Heart left ventricle (tissue), 16 donors: ENCODE data around the gene RAB12. TPM values are rescaled to one million over a fixed set of nuclear protein-coding genes. Genes with fewer than 3 reads are reported as not detected.

Source experiments
- ATAC-seq, 4 donors: fragments of 200-7000 bp; cut with Tn5 transposase; one replicate each; pipeline ENCODE4 v1.9.1; 2020 to 2022; ENCODE audit warnings: moderate library complexity in 4 of 4, mild to moderate bottlenecking in 3 of 4, moderate number of reproducible peaks in 1 of 4
- DNase-seq, 5 donors: peaks; one replicate each; pipeline ENCODE4 v3.0.0-alpha.2; 2020
- H3K27ac ChIP-seq, 12 donors: fragments of 200-600 bp; sonication (generic) in 4 of 12; one replicate each; pipeline versions ENCODE4 v1.5.0 to v1.8.0; 2016 to 2022; ENCODE audit warnings: mild to moderate bottlenecking in 2 of 12
- H3K27me3 ChIP-seq, 9 donors: fragments of 200-600 bp; sonication (generic) in 2 of 9; one replicate each; pipeline versions ENCODE4 v1.5.1 to v1.8.0; 2016 to 2022; ENCODE audit warnings: mild to moderate bottlenecking in 3 of 9
- H3K36me3 ChIP-seq, 9 donors: fragments of 200-600 bp; sonication (generic) in 2 of 9; one replicate each; pipeline versions ENCODE4 v1.5.0 to v1.8.0; 2018 to 2022; ENCODE audit warnings: mild to moderate bottlenecking in 2 of 9
- H3K4me1 ChIP-seq, 12 donors: fragments of 200-600 bp; sonication (generic) in 4 of 12; one replicate each; pipeline versions ENCODE4 v1.5.0 to v1.8.0; 2016 to 2022; ENCODE audit warnings: mild to moderate bottlenecking in 3 of 12
- H3K4me3 ChIP-seq, 12 donors: fragments of 200-600 bp; sonication (generic) in 4 of 12; one replicate each; pipeline versions ENCODE4 v1.5.0 to v1.8.0; 2017 to 2022; ENCODE audit warnings: mild to moderate bottlenecking in 9 of 12, moderate library complexity in 4 of 12
- H3K9me3 ChIP-seq, 12 donors: fragments of 200-600 bp; sonication (generic) in 4 of 12; one replicate each; pipeline versions ENCODE4 v1.5.0 to v1.8.0; 2016 to 2022; ENCODE audit warnings: mild to moderate bottlenecking in 1 of 12
- CTCF ChIP-seq, 12 donors: fragments of 200-600 bp; sonication (generic) in 4 of 12; IDR thresholded peaks; one replicate each; pipeline versions ENCODE4 v1.5.0 to v1.8.0; 2018 to 2022; ENCODE audit warnings: antibody characterized with exemption in 12 of 12, mild to moderate bottlenecking in 5 of 12
- POLR2A ChIP-seq, 2 donors: fragments of 450-650 bp; IDR thresholded peaks; one replicate each; pipeline ENCODE4 v1.6.1; 2017; ENCODE audit warnings: antibody characterized with exemption in 2 of 2, mild to moderate bottlenecking in 2 of 2, moderate library complexity in 2 of 2
- WGBS, 4 donors: extraction: QIAGEN DNeasy Blood & Tissue Kit in 2 of 4; methylation state at CpG; one replicate each; pipeline versions ENCODE4 v1.1.5 to v1.1.7; 2013 to 2018; 5-methylcytosine and 5-hydroxymethylcytosine counted together
- intact Hi-C, 10 donors: fragments of 100-400 bp; cut with DNase I; formaldehyde crosslinking; loops; one replicate each; pipeline versions ENCODE4 v1.11.1 to v1.14.2; 2022
- polyA plus RNA-seq, 2 donors: library from polyadenylated mRNA; stranded (reverse); fragments of 200-250 nt; gene quantifications; one replicate each; pipeline ENCODE4 v1.2.3, GENCODE V29; 2013
- total RNA-seq, 9 donors: library from RNA; depleted of rRNA in 2 of 9; stranded (reverse); fragments of >200 nt in 2 of 9; fragmentation: NEBNext Ultra II Directional in 3 of 9; extraction: Animal tissue kit (Norgen Biotek cat#: 25700) in 3 of 9; gene quantifications; one replicate each; pipeline versions ENCODE4 v1.1.0 to v1.2.4, GENCODE V29; 2016 to 2023
- donor health status: ischemic (EF 13 %, LVEDD 7.1; RV severe dilation, severe dysfunction).
- donor health status: healthy with polysubstance abuse.
- donor health status: DM: no; HTN: yes; CAD: no.
- donor health status: DM: no; HTN: no; CAD: no.
- donor health status: ischemic (EF 25% LVEDD 6.9; RV normal size, moderate dysfunction).
- donor health status: ischemic (EF 25% LVEDD 5.7; RV mildly dilated, moderate dysfunction).
- donor health status: healthy.
- donor health status: DM: yes; HTN: yes; CAD: no.
- donor health status: ischemic (EF 35%, LVEDD 5.7; RV mildly dilated, moderate dysfunction).
- donor health status: nonischemic (EF 11% LVEDD 7.7; RV severe dilation, severe dysfunction).
- donor health status: DM: yes; HTN: yes; CAD: no.
- donor health status: PGD.
- donor health status: ischemic (EF 29% LVEDD 5.4; RV normal size, mild dysfunction).
- donor health status: nonischemic (EF 23%, LVEDD 6.1; RV moderate dilation, normal function).

Gene RAB12
- total and polyA plus RNA-seq, 11 donors = 51.5 to 123 (median 82.3) TPM

DNA sequence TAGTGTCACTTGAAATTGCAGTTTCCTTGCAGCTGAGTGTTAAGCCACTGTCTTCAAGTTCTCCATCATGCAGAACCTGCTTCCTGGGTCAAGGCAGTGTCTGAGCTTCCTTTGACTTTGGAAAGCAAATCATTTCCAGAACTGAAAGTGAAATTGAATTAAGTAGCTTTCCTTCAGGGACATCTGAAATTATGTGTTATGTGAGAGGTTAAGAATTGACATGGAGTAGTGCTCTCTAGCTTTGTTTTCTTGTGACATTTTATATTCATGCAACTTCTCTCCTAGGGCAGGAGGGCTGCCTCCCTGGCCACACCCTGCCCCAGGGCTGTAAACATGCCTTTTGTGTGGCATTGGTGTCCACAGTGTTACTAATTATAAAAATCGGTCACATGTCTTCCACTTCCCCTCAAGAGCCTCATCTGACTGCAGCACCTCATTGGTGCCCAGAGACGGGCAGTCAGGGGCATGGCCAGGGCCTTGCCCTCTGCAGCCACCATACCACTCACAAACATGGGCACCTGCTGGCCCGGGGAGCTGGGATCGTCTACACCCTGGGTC is 14.4 kb downstream of the RAB12 start:
- H3K36me3 ChIP-seq = peaks cover 0 to 33% (median 26%) of the 10 kb centered on the region in 9 donors
- intact Hi-C loops = loop anchor here in 2 of 10 donors (5.0 to 10.0 kb wide), 2 partner anchors 61 to 71 kb away; no protein-coding TSS in a partner anchor
- peak overlapping the region in 9 of 12 donors; percentile 19 to 43 (median 32) for H3K4me3 ChIP-seq
- H3K27ac ChIP-seq = peak overlapping the region; percentile 56 to 87 (median 78)
- H3K27me3 ChIP-seq = no peaks in the 10 kb centered on the region
- TF ChIP-seq CTCF (IDR thresholded peaks at IDR 0.05) (no peak), POLR2A (IDR thresholded peaks at IDR 0.05) (peak in 1 of 2 donors; percentile 62)
- 21 to 28% (median 25%) methylated on average over 4 of the region's 4 CpGs for WGBS, 4 donors
- peak; percentile 56 to 76 (median 68) for DNase-seq
- H3K4me1 ChIP-seq = peaks cover 2 to 80% (median 52%) of the 10 kb centered on the region in 12 donors
- H3K9me3 ChIP-seq = no peaks in the 10 kb centered on the region
- ATAC-seq = peak; percentile 89 to 96 (median 92)

- Histone ChIP-seq H3K36me3 (peaks cover 0 to 51% (median 35%) of the 10 kb centered on the region in 9 donors), H3K27ac (peak overlapping the region in 9 of 12 donors; percentile 32 to 70 (median 59)), H3K27me3 (no peaks in the 10 kb centered on the region), H3K4me3 (no peak overlapping the region), H3K9me3 (no peaks in the 10 kb centered on the region), H3K4me1 (peaks cover 2 to 84% (median 49%) of the 10 kb centered on the region in 12 donors)
- 56 to 82% (median 63%) methylated on average over 13 of the region's 13 CpGs for WGBS, 4 donors
- ATAC-seq (no peak), DNase-seq (no peak)
- no peak for TF ChIP-seq CTCF (IDR thresholded peaks at IDR 0.05)
- TF ChIP-seq POLR2A (IDR thresholded peaks at IDR 0.05) = no peak
- intact Hi-C loops = loop anchor here in 1 of 10 donors (10.0 kb wide), 1 partner anchor 69 kb away; no protein-coding TSS in a partner anchor
Measured at GRCh38 chr18:8625461-8626092, 16.3 kb downstream of the RAB12 start.

DNA sequence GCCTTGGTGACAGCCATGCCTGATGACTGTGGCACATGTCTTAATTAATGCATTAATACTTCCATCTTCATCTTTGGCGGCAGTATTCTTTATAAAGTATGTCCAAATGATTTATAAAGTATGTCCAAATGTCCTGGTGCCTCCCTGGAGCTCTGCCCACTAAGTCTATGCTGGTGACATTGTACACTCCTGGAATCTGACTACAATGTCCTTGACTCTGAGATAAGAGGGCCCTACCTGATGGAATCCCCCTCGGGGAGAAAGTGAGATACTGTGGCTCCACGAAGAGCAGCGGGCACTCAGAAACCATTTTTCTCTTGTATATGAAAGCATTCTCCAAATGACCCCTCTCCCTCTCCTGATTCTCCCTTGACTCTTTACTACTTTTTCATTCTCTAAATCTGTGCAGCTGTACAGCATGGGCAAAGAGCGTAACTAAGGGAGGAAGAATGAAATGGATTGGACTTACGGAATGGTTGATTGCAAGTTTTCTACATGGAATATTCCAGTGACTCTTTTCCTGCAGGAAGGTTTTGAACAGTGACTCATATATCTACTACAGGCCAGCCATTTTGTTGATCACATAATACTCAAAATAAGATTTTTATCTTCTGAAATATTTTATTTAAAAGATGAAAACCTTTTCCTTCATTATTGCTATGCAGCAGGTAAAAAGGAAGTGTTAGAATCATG is 17.3 kb downstream of the RAB12 start:
- H3K4me1 ChIP-seq = peaks cover 1 to 82% (median 40%) of the 10 kb centered on the region in 12 donors
- intact Hi-C loops = loop anchor here in 1 of 10 donors (10.0 kb wide), 1 partner anchor 68 kb away; no protein-coding TSS in a partner anchor

More for the DNA sequence above, 17.3 kb downstream of the RAB12 start:
- DNase-seq (no peak), ATAC-seq (peak; percentile 19 to 47 (median 26))
- 62 to 68% (median 63%) methylated on average over 6 of the region's 6 CpGs for WGBS, 4 donors
- Histone ChIP-seq H3K4me3 (no peak overlapping the region), H3K9me3 (no peaks in the 10 kb centered on the region), H3K27ac (peak overlapping the region in 11 of 12 donors; percentile 9 to 70 (median 56)), H3K27me3 (no peaks in the 10 kb centered on the region), H3K36me3 (peaks cover 0 to 61% (median 39%) of the 10 kb centered on the region in 9 donors)
- TF ChIP-seq CTCF (IDR thresholded peaks at IDR 0.05) (no peak), POLR2A (IDR thresholded peaks at IDR 0.05) (no peak)
